ENCODE results near the gene ZFP64. TPM values are rescaled to one million over a fixed set of nuclear protein-coding genes. Genes with fewer than 3 reads are reported as not detected.

Gene ZFP64
- total RNA-seq: 20.3 and 21.0 TPM in 2 replicates

GRCh38 chr20:52191132-52191915 is at the start of gene ZFP64:
Gene ZFP64 (minus strand): TSS chr20:52191779. CDS start chr20:52191636, 143 bp downstream.

Measured in endothelial cell of coronary artery (primary cell).